GM10847 (cell line): ENCODE measurements around the gene FANCE.

Source experiments
- POLR2A ChIP-seq: IDR thresholded peaks from 2 replicates; pipeline ENCODE4 v1.6.1; 2011; ENCODE audit not compliant: insufficient read length; ENCODE audit errors: extremely low read depth

FANCE gene

DNA sequence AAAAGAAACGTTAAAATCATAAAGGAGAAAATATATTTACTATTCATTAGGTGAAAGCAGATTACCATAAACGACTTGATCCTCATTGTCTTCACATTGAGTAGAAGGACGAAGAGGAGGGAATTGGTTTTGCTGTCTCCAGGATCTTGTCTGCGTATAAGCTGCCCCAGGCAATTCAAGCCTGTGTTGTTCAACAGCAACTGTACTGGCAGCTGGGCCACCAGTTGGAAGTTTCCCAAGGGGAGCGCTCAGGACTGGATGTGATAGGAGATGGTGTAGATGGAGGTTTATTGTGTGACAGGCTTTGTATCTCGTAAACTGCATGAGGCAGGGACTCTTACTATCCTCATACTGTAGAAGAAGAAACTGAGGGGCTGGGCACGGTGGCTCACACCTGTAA, 3.9 kb upstream of the FANCE start:
- TF ChIP-seq POLR2A, result no peak

DNA sequence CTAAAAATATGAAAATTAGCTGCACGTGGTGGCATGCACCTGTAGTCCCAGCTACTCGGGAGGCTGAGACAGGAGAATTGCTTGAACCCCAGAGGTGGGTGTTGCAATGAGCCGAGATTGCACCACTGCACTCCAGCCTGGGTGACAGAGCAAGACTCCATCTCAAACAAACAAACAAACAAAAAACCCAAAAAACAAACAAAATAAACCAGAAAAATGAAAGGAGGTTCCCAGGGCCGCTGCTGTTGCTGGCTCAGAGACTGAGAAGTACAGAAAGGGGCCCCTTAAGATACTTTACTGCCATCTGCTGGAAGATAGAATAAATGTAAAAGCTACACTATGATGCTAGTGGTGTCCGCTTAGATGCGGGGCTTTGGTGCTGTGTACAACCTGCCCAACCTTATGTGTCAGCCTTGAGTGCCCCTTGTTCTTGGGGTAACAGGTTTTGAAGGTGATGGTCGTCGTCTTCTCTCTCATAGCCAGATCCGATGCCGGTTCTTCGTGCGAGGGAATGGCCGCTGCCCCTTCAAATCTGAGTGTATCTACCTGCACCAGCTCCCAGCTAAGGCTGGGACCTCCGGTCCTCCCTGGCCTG, 2.8 kb upstream of the FANCE start:
- no peak for TF ChIP-seq POLR2A

DNA sequence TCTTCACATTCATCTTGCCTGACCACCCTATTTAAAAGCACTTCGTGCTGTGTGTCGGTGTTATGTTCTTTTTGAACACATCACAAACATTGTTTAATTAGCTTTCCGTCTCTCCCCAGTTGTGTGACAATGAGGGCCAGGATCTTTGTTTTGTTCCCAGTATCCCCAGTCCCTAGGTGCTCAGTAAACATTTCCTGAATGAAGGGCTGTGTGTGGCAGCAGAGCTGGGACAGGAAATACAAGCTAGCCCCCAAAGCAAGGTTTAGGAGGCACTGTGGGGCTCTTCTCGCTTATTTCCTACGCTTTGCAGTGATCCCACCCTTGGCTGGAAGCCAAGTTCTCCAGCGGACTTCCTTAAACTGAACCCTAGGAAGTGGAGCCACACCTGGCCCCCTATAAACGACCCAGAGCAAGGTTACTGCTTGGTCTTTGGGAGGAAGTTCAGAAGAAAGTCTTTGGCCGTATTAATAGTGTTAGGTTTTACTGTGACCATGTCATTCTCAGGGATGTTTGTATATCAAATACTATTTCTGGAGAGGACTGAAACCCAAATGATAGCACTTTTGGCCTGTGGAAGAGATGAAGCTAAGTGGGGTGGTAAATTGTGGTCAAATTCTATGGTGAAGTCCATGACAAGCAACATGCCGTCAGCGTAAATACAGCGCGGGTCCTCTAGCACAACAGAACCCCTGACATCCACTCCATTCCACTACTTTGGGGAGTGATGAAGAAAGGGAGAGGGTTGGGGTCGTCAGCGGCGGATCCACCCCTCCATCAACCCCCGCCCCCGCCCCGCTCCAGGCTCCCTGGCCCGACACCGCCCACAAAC, 570 bp upstream of the FANCE start:
- TF ChIP-seq POLR2A, result no peak

DNA sequence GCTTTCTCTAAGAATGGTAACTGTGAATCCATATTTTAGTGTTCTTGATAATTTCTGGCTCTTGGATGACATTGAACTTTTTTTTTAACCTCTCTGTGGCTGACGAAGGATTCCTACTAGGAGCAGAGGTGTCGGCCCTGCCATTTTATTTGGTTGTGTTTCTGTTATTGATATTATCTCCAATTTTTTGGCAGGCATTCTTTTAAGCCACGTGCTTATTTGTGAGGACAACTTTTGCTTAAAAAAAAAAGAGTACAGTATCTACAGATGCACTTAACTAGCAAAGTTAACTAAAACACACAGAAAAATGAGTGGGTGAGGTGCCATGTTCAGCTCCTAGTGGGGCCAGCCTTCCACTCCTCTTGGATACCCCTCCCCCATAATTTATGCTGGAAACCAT, 1.1 kb downstream of the FANCE start:
- no peak for TF ChIP-seq POLR2A

DNA sequence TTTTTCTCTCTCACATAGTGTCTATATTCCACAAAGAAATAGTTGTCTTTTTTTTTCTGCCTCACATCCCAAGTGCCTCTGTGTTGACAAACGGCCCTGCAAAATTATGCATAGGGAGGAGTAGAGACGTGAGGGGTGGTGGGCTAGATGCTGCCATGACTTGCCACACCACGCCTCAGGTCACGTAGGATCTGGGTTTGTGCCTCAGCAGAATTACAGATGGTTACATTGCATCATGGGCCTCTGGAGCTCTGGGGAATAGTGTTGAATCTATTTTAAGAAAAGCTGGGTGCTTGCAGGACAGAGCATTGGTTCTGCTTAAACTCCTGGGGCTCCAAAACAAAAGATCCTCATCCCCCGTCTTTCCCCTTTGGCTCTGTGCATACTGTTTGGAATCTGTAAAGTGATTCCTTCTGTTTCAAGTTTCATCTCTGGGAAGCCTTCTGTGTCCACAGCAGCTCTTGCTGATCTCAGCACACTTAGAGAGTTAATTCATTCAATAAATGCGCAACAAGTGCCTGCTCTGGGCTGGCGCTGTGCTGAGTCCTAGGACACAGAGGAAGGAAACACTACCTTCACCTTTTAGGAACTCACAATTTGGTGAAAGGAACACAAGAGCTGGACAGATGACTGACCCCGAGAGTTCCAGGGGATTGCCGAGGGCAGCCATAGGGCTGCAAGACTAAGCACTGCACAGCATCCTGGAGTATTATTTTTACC, 2.4 kb downstream of the FANCE start:
- no peak for TF ChIP-seq POLR2A

DNA sequence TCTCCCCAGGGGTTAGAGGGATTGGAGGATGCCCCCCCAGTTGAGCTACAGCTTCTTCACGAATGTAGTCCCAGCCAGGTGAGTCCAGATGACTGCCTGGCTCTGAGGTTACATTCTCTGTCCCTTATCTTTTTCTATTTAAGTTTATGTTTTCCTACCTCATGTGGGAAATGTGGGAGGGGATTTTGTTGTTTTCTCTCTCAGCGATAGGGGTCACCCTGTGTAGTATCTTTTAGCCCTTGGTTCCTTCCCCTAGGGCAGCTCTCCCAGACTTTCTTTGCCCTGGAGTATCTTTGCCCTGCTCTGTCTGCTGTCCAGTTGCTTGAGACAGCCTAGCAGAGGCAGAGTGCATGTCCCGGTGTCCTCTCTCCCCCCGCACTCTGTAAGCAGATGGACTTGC, 5.8 kb downstream of the FANCE start:
- TF ChIP-seq POLR2A, result no peak

DNA sequence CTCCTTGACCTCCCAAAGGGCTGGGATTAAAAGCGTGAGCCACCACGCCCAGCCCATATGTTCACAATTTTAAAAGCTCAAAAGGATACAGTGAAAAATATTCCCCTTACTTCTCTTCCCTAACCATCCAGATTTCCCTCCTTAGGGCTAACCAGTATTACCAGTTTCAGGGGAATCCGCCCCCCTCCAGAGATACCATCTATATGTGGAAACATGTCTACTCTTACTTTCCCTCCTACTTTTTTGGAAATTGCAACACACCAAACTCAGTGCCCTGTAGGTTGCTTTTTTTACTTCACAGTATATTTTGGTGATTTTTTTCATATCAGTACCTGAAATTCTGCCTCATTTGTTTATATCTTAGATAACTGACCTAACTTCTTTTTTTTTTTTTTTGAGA, 9.1 kb downstream of the FANCE start:
- no peak for TF ChIP-seq POLR2A

DNA sequence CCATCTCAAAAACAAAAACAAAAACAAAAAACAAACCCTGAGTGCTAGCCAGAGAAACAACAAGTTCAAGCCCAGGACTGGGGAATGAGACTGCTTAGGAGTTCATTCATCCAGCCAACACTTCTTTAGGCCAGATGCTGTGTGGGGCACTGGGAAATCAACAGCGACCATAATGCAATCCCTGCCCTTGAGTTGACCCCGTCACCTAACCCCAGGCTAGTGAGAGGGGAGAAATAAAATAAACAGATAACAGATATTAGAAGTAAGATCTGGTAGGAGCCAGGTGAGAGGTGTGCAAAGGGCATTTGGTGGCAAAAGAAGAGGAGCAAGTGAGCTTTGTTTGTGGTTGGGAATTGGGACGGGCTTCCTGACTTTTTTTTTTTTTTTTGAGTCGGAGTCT, 11.2 kb downstream of the FANCE start:
- no peak for TF ChIP-seq POLR2A

DNA sequence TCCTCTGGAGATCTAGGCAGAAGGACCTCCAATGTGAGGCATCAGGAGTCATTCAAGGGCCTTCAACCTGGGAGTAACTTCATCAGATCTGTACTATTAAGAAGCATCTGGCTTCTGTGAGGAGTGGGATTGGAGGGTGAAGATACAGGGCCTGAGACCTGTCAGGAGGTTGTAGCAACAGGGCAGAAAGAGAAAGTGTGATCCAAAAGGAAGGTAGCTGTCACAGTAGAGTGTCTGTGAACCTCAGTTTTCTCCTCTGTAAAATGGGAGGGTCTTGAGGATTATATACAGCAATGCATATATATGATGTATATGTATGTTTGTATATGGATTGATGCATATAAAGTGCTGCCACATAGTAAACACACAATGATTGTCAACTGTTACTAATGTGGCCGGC, 13.5 kb downstream of the FANCE start:
- no peak for TF ChIP-seq POLR2A

DNA sequence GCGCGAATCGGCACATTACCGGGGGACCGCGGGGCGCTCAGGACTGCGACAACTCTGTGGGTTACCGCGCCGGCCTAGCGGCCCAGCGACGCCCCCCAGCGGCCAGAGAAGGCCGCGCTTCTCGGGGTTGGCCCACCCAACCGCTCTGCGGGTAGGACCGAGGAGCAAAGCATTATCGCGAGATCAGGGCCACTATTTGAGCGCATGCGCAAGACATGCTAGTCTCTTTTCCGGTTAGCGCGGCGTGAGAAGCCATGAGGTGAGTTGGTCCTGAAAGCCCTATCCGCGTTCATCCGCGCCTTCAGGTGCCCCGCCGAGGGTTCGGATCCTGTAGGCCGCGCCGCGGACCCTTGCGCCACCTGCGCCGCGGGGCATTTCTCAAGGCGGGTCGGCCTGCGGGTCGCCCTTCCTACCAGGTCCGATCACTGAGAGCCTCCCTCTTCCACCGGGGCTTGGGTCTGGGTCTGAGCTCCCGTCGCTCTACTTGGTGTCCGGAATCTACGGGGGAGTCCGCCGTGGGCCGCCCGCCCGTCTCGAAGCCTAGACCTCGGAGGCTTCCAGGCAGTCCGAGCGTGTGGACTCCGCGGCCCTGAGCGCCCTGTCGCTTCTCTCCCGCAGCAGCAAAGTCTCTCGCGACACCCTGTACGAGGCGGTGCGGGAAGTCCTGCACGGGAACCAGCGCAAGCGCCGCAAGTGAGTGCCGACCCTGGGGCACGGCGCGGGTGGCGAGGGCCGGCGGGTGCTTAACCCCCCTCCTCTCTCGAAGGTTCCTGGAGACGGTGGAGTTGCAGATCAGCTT, 16.2 kb downstream of the FANCE start, which contains the start of gene RPL10A:
TSS of gene RPL10A (plus strand) at position 221 of the 799 bp plus-strand sequence. CDS start at position 255, 34 bp downstream.
- peak; percentile 99 for TF ChIP-seq POLR2A

DNA sequence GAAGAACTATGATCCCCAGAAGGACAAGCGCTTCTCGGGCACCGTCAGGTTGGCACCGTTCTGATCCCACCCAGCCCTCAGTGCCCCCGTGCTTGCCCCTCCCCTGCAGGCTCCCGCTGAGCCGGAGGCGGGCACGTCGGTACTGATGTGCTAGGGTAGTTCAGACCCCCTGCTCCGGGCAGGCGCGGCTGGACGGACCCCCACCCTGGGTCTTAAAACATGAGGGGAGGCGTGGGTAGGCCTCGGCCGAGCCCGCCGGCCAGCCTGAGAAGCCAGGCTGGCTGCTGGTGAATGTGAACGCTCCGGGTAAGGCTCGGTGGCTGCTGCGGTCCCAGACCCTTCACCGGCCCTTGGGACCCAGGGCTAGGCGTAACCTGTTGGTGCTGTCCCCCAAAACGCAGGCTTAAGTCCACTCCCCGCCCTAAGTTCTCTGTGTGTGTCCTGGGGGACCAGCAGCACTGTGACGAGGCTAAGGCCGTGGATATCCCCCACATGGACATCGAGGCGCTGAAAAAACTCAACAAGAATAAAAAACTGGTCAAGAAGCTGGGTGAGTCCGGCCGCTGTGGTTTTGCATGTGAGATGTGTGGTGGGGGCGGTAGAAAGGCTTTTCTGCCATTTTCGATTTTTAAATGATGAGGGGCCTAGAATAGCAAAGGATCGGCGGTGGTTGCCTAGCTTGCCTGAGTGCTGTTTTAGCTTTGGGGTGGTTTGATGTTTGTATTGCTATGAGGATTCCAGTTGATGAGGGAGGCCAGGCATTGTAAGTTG, 17.0 kb downstream of the FANCE start:
- no peak for TF ChIP-seq POLR2A

DNA sequence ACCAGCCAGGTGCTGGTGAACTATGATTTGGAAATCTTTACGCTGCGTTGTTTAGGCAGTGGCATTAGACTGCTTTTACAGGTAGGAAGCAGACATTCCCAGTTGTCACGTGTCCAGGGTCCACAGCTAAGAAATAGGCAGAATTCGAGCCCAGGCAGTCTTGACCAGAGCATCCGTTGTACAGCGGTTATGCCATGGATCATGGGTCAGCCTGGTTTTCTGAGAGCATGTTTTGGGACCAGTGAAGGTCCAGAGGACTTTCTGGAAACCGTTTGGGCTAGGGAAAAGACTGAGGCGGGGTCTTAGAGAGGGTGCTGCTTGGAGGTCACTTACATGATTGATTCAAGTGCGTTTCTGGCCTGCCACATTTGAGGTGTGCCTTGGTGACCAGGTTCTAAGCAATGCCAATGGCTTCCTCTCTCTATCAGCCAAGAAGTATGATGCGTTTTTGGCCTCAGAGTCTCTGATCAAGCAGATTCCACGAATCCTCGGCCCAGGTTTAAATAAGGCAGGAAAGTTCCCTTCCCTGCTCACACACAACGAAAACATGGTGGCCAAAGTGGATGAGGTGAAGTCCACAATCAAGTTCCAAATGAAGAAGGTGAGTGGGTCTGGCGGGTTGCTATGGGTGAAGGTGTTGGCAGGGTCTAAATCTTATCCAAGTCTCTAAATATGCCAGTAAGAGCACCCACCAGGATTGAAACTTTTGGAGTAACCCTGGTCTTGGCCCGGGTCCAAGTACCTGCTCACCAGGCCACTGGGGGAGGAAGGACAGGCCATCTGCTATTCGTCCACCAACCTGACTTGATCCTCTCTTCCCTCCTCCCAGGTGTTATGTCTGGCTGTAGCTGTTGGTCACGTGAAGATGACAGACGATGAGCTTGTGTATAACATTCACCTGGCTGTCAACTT, 17.9 kb downstream of the FANCE start:
- TF ChIP-seq POLR2A, result no peak

DNA sequence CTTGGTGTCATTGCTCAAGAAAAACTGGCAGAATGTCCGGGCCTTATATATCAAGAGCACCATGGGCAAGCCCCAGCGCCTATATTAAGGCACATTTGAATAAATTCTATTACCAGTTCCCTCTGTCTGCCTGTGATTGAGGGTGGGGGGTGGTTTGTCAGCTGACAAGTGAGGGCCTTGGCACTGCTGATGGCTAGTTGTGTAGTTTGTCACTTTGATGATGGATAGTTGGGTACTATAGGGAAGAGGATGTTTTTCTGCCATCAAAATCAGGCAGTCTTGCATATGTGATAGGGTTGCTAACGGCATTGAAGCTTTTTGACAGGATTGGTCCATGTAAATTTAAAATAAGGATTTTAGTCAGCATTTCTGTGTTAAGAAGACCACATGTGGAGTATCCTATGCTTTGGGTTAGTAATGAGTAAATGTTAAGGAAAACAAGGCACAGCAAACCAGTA, 18.6 kb downstream of the FANCE start:
- no peak for TF ChIP-seq POLR2A
